Right lobe of liver (tissue), 6 donors: ENCODE measurements around the gene STRBP. TPM values are rescaled to one million over a fixed set of nuclear protein-coding genes. Genes with fewer than 3 reads are reported as not detected.

ENCODE experiments used
- ATAC-seq, 4 donors: fragments of 200-7000 bp; cut with Tn5 transposase; one replicate each; pipeline ENCODE4 v1.9.1; 2020; ENCODE audit warnings: mild to moderate bottlenecking in 4 of 4, moderate library complexity in 4 of 4
- DNase-seq, 3 donors: peaks; one replicate each; pipeline ENCODE4 v3.0.0-alpha.2; 2020
- H3K27ac ChIP-seq, 3 donors: fragments of 200-600 bp; one replicate each; pipeline ENCODE4 v1.8.0; 2022
- H3K27me3 ChIP-seq, 2 donors: fragments of 200-600 bp; one replicate each; pipeline ENCODE4 v1.8.0; 2022
- H3K36me3 ChIP-seq, 4 donors: fragments of 200-600 bp; sonication (generic) in 1 of 4; one replicate each; pipeline versions ENCODE4 v1.5.1 to v1.8.0; 2017 to 2022; ENCODE audit warnings: control low read depth in 1 of 4
- H3K4me1 ChIP-seq, 4 donors: fragments of 200-600 bp; sonication (generic) in 1 of 4; one replicate each; pipeline versions ENCODE4 v1.5.1 to v1.8.0; 2017 to 2022; ENCODE audit warnings: control low read depth in 1 of 4
- H3K4me3 ChIP-seq, 3 donors: fragments of 200-600 bp; one replicate each; pipeline ENCODE4 v1.8.0; 2022
- H3K9me3 ChIP-seq, 4 donors: fragments of 200-600 bp; sonication (generic) in 1 of 4; one replicate each; pipeline versions ENCODE4 v1.5.1 to v1.8.0; 2017 to 2022; ENCODE audit warnings: control low read depth in 1 of 4
- POLR2A ChIP-seq: fragments of 450-650 bp; IDR thresholded peaks from one replicate; pipeline ENCODE4 v1.6.1; 2017; ENCODE audit warnings: antibody characterized with exemption, mild to moderate bottlenecking
- WGBS: methylation state at CpG from one replicate; pipeline ENCODE4 v1.1.6; 2018; ENCODE audit warnings: low coverage, low lambda C conversion rate; ENCODE audit not compliant: insufficient coverage; ENCODE audit errors: missing lambda C conversion rate; 5-methylcytosine and 5-hydroxymethylcytosine counted together
- intact Hi-C, 2 donors: fragments of 100-400 bp; cut with DNase I; formaldehyde crosslinking; loops; one replicate each; pipeline versions ENCODE4 v1.11.2 to v1.14.1; 2022
- total RNA-seq, 6 experiments: library from RNA; depleted of rRNA in 2 of 6; stranded (reverse); fragments of >200 nt in 2 of 6; fragmentation: NEBNext Ultra II Directional in 3 of 6; extraction: Animal tissue kit (Norgen Biotek cat#: 25700) in 3 of 6; gene quantifications; one replicate each; pipeline versions ENCODE4 v1.1.0 to v1.2.4, GENCODE V29; 2016 to 2023
- TF ChIP-seq, protein P1 (sequence below), 4 donors: fragments of 200-600 bp in 3 of 4; fragments of 450-650 bp in 1 of 4; IDR thresholded peaks; one replicate each; pipeline versions ENCODE4 v1.5.1 to v1.8.0; 2016 to 2022; ENCODE audit warnings: antibody characterized with exemption in 4 of 4, mild to moderate bottlenecking in 2 of 4
- donor health status: DM: no; HTN: yes; CAD: no.
- donor health status: DM: no; HTN: no; CAD: no.
- donor health status: DM: no; HTN: no; CAD: no.
- donor health status: DM: no; HTN: yes; CAD: no.
- donor health status: DM: no; HTN: yes; CAD: no.

STRBP gene
- total RNA-seq, 6 experiments from 2014 or later, result 5.3 to 10.2 (median 8.3) TPM

DNA sequence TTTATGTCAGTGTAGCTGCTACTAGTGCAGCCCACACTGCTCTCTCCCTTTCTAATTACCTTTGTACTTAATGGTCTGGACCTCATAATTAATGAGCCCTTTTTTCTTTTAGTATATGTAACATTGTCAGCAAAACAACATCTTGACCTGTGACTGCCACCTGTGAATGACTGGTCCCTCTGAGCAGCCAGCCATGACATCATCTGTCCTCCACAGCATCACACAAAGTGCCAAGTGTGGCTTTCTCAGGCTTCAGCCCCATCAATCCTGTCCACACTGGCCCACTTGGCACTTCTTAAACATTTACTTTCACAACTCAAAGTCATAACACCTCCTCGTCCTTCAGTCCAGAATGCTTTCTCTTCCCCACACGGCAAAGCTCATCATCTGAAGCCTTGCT is 130.2 kb downstream of the STRBP start:
- no peak overlapping the region for H3K4me3 ChIP-seq
- TF ChIP-seq POLR2A, result no peak
- TF ChIP-seq, protein P1, sequence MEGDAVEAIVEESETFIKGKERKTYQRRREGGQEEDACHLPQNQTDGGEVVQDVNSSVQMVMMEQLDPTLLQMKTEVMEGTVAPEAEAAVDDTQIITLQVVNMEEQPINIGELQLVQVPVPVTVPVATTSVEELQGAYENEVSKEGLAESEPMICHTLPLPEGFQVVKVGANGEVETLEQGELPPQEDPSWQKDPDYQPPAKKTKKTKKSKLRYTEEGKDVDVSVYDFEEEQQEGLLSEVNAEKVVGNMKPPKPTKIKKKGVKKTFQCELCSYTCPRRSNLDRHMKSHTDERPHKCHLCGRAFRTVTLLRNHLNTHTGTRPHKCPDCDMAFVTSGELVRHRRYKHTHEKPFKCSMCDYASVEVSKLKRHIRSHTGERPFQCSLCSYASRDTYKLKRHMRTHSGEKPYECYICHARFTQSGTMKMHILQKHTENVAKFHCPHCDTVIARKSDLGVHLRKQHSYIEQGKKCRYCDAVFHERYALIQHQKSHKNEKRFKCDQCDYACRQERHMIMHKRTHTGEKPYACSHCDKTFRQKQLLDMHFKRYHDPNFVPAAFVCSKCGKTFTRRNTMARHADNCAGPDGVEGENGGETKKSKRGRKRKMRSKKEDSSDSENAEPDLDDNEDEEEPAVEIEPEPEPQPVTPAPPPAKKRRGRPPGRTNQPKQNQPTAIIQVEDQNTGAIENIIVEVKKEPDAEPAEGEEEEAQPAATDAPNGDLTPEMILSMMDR (IDR thresholded peaks at IDR 0.05), result no peak
- ATAC-seq, result no peak

DNA sequence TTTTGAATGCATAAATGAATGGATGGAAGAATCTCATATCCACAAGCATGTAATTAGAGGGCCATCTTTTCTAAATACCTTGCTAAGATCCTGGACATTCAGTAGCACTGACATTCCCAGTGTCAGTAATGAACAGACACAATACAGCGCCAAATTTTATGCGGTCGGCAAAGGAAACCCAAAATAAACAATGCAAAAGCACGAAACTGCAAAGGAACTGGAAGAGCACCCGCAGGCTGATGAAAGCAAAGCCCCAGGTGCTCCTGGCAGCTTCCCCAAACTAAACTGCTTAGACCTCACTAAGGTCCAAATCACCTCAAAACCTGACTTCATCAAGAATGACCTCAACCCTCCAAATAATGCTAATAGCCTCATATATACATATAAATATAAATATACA is 133.0 kb downstream of the STRBP start:
- ATAC-seq, result no peak
- WGBS, result 92% methylated on average over 5 of the region's 5 CpGs

More for the DNA sequence above, 130.2 kb downstream of the STRBP start:
- no peaks in the 10 kb centered on the region for H3K9me3 ChIP-seq
- no peak for DNase-seq
- no peaks in the 10 kb centered on the region for H3K27me3 ChIP-seq
- no peaks in the 10 kb centered on the region for H3K36me3 ChIP-seq
- no peak overlapping the region for H3K27ac ChIP-seq
- intact Hi-C loops, result no loop called here
- 86% methylated on average over 1 of the region's 2 CpGs for WGBS
- no peaks in the 10 kb centered on the region for H3K4me1 ChIP-seq

DNA sequence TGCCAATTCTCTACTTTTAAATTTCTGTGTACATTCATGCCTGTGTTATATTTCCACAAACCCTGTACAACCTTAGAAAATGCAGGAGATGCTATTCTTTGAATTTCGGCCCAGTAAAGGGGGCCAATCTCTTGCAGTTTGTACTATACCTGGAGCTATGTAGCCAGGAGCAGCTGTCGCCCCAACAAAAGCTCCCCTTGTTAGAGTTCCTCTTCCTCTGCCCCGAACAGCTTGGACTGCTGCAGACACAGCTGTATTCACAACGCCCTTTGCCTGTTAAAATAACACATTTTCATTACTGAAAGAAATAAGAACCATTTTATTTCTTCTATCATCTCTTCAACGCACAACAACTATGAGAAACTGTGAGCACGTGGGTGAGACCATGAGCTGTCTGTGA is 135.7 kb downstream of the STRBP start:
- no peaks in the 10 kb centered on the region for H3K9me3 ChIP-seq
- ATAC-seq (no peak), DNase-seq (no peak)
- WGBS, result 92% methylated on average over 6 of the region's 6 CpGs
- H3K36me3 ChIP-seq, result no peaks in the 10 kb centered on the region
- intact Hi-C loops, result no loop called here
- peaks cover 0 to 8% (median 0%) of the 10 kb centered on the region in 4 donors for H3K4me1 ChIP-seq
- no peaks in the 10 kb centered on the region for H3K27me3 ChIP-seq
- H3K27ac ChIP-seq, result no peak overlapping the region
- no peak overlapping the region for H3K4me3 ChIP-seq
- TF ChIP-seq POLR2A, result no peak
- TF ChIP-seq, protein P1 (IDR thresholded peaks at IDR 0.05), result no peak

More for the DNA sequence above, 133.0 kb downstream of the STRBP start:
- Histone ChIP-seq H3K9me3 (no peaks in the 10 kb centered on the region), H3K27me3 (no peaks in the 10 kb centered on the region), H3K4me1 (peaks cover 0 to 8% (median 0%) of the 10 kb centered on the region in 4 donors), H3K27ac (no peak overlapping the region), H3K36me3 (no peaks in the 10 kb centered on the region), H3K4me3 (no peak overlapping the region)
- intact Hi-C loops, result no loop called here
- TF ChIP-seq, protein P1 (IDR thresholded peaks at IDR 0.05), result no peak
- TF ChIP-seq POLR2A, result no peak
- no peak for DNase-seq

DNA sequence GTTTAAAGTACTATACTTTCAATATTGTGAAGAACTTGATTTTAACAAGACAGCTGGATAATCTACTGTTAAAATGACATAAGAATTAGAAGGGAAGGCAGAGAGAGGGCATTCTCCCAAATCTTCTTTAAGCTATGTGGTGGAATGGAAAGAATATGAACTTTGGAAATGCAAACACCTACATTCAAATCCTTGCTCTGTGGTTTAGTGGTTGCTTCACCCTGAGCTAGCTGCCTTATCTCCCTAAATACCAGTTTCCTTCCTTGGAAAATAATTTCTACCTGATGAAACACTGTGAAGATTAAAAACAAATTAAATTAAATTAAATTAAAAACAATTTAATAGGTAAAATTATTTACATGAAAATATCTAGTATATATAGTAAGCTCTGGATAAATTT is 136.4 kb downstream of the STRBP start:
- Histone ChIP-seq H3K27me3 (no peaks in the 10 kb centered on the region), H3K9me3 (no peaks in the 10 kb centered on the region), H3K36me3 (no peaks in the 10 kb centered on the region), H3K27ac (no peak overlapping the region), H3K4me1 (peaks cover 0 to 8% (median 0%) of the 10 kb centered on the region in 4 donors), H3K4me3 (no peak overlapping the region)
- ATAC-seq (peak in 2 of 4 donors; percentile 62 to 79), DNase-seq (no peak)
- TF ChIP-seq, protein P1 (IDR thresholded peaks at IDR 0.05), result no peak
- no peak for TF ChIP-seq POLR2A
- intact Hi-C loops, result no loop called here

DNA sequence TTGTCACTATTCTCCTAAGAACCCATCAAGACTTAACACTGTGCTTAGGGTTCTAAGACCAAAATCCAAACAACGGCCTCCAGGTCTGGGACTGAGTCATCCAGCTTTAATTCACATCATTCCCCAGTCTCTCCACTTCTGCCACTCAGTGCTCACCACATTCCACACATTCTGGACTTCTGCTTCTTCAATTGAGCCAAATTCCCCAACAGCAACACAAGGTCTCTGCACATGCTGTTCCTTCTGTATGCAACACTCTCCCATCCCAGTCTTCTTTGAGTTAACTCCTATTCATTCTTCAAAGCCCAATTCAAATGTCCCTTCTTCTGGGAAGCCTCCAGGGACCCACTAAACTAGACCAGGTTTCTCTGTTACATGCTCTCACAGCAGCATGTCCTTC is 137.1 kb downstream of the STRBP start:
- Histone ChIP-seq H3K36me3 (no peaks in the 10 kb centered on the region), H3K27me3 (no peaks in the 10 kb centered on the region), H3K4me3 (no peak overlapping the region), H3K9me3 (no peaks in the 10 kb centered on the region), H3K4me1 (peaks cover 0 to 8% (median 0%) of the 10 kb centered on the region in 4 donors), H3K27ac (no peak overlapping the region)
- no peak for ATAC-seq
- no peak for DNase-seq
- TF ChIP-seq POLR2A, result no peak
- TF ChIP-seq, protein P1 (IDR thresholded peaks at IDR 0.05), result no peak
- intact Hi-C loops, result no loop called here
- 100% methylated on average over 1 of the region's 1 CpG for WGBS
